ENCODE measurements around the gene SLC35B2. TPM values are rescaled to one million over a fixed set of nuclear protein-coding genes. Genes with fewer than 3 reads are reported as not detected.

Gene SLC35B2
- total RNA-seq, 1 experiment from 2014 or later: 28.9 TPM

GRCh38 chr6:44301782-44302564 lies 44.6 kb upstream of the SLC35B2 start (continued):
- TF ChIP-seq MXD4 (CRISPR knock-in tag; IDR thresholded peaks at IDR 0.05; ENCODE audit: borderline replicate concordance) (no peak), MYBL2 (CRISPR knock-in tag; IDR thresholded peaks at IDR 0.05) (no peak), ZNF138 (CRISPR knock-in tag; conservative IDR thresholded peaks at IDR 0.05) (no peak)

DNA sequence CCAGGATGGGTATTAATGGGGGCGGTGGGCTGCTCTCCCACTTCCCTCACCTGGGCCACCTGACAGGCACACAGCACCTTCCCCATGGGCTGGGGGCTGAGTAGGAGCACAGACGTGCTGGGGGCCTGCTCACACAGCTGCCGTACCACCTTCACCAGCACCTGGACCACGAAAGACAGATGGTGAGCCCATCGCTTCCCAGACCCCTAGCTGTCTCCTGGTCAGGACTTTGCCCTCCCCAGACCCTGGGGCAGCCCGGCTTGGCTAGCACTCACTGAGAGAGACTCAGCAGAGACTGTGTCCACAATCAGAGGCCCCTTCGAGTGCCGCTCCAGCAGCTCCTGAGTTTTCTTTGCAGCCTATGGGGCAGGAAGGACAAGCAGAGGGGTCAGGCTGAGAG lies 43.8 kb upstream of the SLC35B2 start:
- CTCF ChIA-PET: interaction anchor here (1.3 to 3.5 kb wide), 2 partner anchors 12 to 44 kb away, joined by 4 to 16 read pairs; partner anchors contain the start of gene AARS2
- H3K36me3 Mint-ChIP-seq: peaks cover 46% of the 10 kb centered on the region

GRCh38 chr6:44300292-44300823 lies 43.0 kb upstream of the SLC35B2 start:
- Mint-ChIP-seq H3K4me1 (peaks cover 11% of the 10 kb centered on the region), H3K4me3 (no peak overlapping the region), H3K27me3 (ENCODE audit: low read depth) (peaks cover 23% of the 10 kb centered on the region), H3K9me3 (no peaks in the 10 kb centered on the region), H3K27ac (no peak overlapping the region), H3K36me3 (peaks cover 40% of the 10 kb centered on the region)
- ChIA-PET CTCF (interaction anchor here (1.3 to 3.5 kb wide), 2 partner anchors 12 to 44 kb away, joined by 4 to 16 read pairs; partner anchors contain the start of gene AARS2), POLR2A (no interaction called here)
- DNase-seq (ENCODE audit: low spot score): no peak
- no peak for ATAC-seq
- TF ChIP-seq TEAD4 (CRISPR knock-in tag; IDR thresholded peaks at IDR 0.05) (no peak), GTF2I (CRISPR knock-in tag; conservative IDR thresholded peaks at IDR 0.05) (no peak), ZNF416 (CRISPR knock-in tag; IDR thresholded peaks at IDR 0.05) (no peak), STAT6 (CRISPR knock-in tag; conservative IDR thresholded peaks at IDR 0.05; ENCODE audit: low read depth) (no peak), FOXP1 (CRISPR knock-in tag; IDR thresholded peaks at IDR 0.05; ENCODE audit: borderline replicate concordance) (no peak), MAX (CRISPR knock-in tag; IDR thresholded peaks at IDR 0.05) (no peak), ZNF317 (CRISPR knock-in tag; IDR thresholded peaks at IDR 0.05; ENCODE audit: borderline replicate concordance, low read depth) (no peak), MYBL2 (CRISPR knock-in tag; IDR thresholded peaks at IDR 0.05) (no peak), SOX15 (CRISPR knock-in tag; IDR thresholded peaks at IDR 0.05) (no peak), ZNF263 (CRISPR knock-in tag; IDR thresholded peaks at IDR 0.05; ENCODE audit: low read depth) (no peak), JAZF1 (CRISPR knock-in tag; IDR thresholded peaks at IDR 0.05) (no peak)

More for the DNA sequence above, 43.8 kb upstream of the SLC35B2 start:
- H3K27me3 Mint-ChIP-seq (ENCODE audit: low read depth): peaks cover 17% of the 10 kb centered on the region
- peaks cover 11% of the 10 kb centered on the region for H3K4me1 Mint-ChIP-seq
- no peak for ATAC-seq
- no peaks in the 10 kb centered on the region for H3K9me3 Mint-ChIP-seq
- no peak for TF ChIP-seq CBFB (CRISPR knock-in tag; IDR thresholded peaks at IDR 0.05; ENCODE audit: low read depth)
- TF ChIP-seq TEAD4 (CRISPR knock-in tag; IDR thresholded peaks at IDR 0.05): no peak
- TF ChIP-seq FOXP1 (CRISPR knock-in tag; IDR thresholded peaks at IDR 0.05; ENCODE audit: borderline replicate concordance): no peak
- TF ChIP-seq FOXP4 (CRISPR knock-in tag; IDR thresholded peaks at IDR 0.05): no peak
- no peak for TF ChIP-seq ZNF425 (CRISPR knock-in tag; conservative IDR thresholded peaks at IDR 0.05)
- TF ChIP-seq NFE2L1 (CRISPR knock-in tag; IDR thresholded peaks at IDR 0.05): no peak
- no peak for TF ChIP-seq PRRX2 (CRISPR knock-in tag; IDR thresholded peaks at IDR 0.05)
- TF ChIP-seq, protein P1, sequence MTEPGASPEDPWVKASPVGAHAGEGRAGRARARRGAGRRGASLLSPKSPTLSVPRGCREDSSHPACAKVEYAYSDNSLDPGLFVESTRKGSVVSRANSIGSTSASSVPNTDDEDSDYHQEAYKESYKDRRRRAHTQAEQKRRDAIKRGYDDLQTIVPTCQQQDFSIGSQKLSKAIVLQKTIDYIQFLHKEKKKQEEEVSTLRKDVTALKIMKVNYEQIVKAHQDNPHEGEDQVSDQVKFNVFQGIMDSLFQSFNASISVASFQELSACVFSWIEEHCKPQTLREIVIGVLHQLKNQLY (CRISPR knock-in tag; IDR thresholded peaks at IDR 0.05): no peak
- no peak overlapping the region for H3K4me3 Mint-ChIP-seq
- POLR2A ChIA-PET: no interaction called here
- no peak for DNase-seq (ENCODE audit: low spot score)
- no peak overlapping the region for H3K27ac Mint-ChIP-seq
